ELR (cell line): ENCODE results near the gene ITGA2B.
"Not testable (repeated sequence)": the region's sequence is repeated elsewhere in the genome, so short reads cannot be mapped to it uniquely, and the experiment has no call there.

Source experiments
- DNase-seq: peaks from one replicate; pipeline ENCODE4 v3.0.0-alpha.2; 2015; ENCODE audit warnings: low read depth

Gene ITGA2B

GRCh38 chr17:44368391-44369243, 20.8 kb downstream of the ITGA2B start:
- not testable (repeated sequence) for DNase-seq

- no peak for DNase-seq
Measured at GRCh38 chr17:44367231-44367979, 22.0 kb downstream of the ITGA2B start.

- not testable (repeated sequence) for DNase-seq
Measured at GRCh38 chr17:44365051-44365450, 24.4 kb downstream of the ITGA2B start.

- peak; percentile 76 for DNase-seq
Measured at GRCh38 chr17:44363613-44364159, 25.8 kb downstream of the ITGA2B start, which contains the start of gene FAM171A2. Gene FAM171A2, minus strand, starts transcription at chr17:44363853. Its CDS starts 139 bp downstream, at chr17:44363714.

GRCh38 chr17:44362949-44363612, 26.4 kb downstream of the ITGA2B start:
- DNase-seq = peak; percentile 40

- DNase-seq = no peak
Measured at GRCh38 chr17:44362459-44362948, 26.9 kb downstream of the ITGA2B start.

- DNase-seq = no peak
Measured at GRCh38 chr17:44361292-44362260, 27.9 kb downstream of the ITGA2B start.

GRCh38 chr17:44360826-44361225, 28.6 kb downstream of the ITGA2B start:
- DNase-seq = peak; percentile 43

- DNase-seq = no peak
Measured at GRCh38 chr17:44360144-44360533, 29.3 kb downstream of the ITGA2B start.

- no peak for DNase-seq
Measured at GRCh38 chr17:44359458-44360143, 29.8 kb downstream of the ITGA2B start.

- DNase-seq = no peak
Measured at GRCh38 chr17:44359006-44359405, 30.4 kb downstream of the ITGA2B start.

GRCh38 chr17:44358066-44358465, 31.4 kb downstream of the ITGA2B start:
- no peak for DNase-seq

GRCh38 chr17:44356241-44356640, 33.2 kb downstream of the ITGA2B start:
- no peak for DNase-seq

- no peak for DNase-seq
Measured at GRCh38 chr17:44355642-44356099, 33.8 kb downstream of the ITGA2B start.

GRCh38 chr17:44354582-44355561, 34.6 kb downstream of the ITGA2B start:
- DNase-seq = no peak

- peak; percentile 22 for DNase-seq
Measured at GRCh38 chr17:44353672-44354331, 35.6 kb downstream of the ITGA2B start.

- no peak for DNase-seq
Measured at GRCh38 chr17:44352828-44353671, 36.4 kb downstream of the ITGA2B start.
